A549 (cell line): Measurements from ENCODE around the gene SRRT.

Experiments used
- CHD2 ChIP-seq: fragments of 150-350 bp; IDR thresholded peaks from 2 replicates; pipeline ENCODE4 v1.6.1; 2014; ENCODE audit warnings: low read length; ENCODE audit not compliant: partially characterized antibody
- EP300 ChIP-seq, 2 experiments: fragments of >200 bp; sonication (Bioruptor Twin); formaldehyde crosslinking; IDR thresholded peaks; 2 replicates in 1 of 2; 3 replicates in 1 of 2; pipeline ENCODE4 v1.6.1; 2016 to 2017
- FOXS1 ChIP-seq: fragments of 250-450 bp; sonication (Bioruptor Pico); IDR thresholded peaks from 2 replicates; pipeline ENCODE4 v1.5.0; 2020; ENCODE audit warnings: mild to moderate bottlenecking, moderate library complexity
- KDM5A ChIP-seq: fragments of 200-600 bp; sonication (generic); IDR thresholded peaks from 2 replicates; pipeline ENCODE4 v1.6.1; 2016; ENCODE audit warnings: antibody characterized with exemption, mild to moderate bottlenecking
- TF ChIP-seq, protein P1 (sequence below): fragments of 200-600 bp; sonication (generic); IDR thresholded peaks from 2 replicates; pipeline ENCODE4 v1.6.1; 2016; ENCODE audit warnings: antibody characterized with exemption, mild to moderate bottlenecking, moderate library complexity
- TF ChIP-seq, protein P2 (sequence below): fragments of >200 bp; sonication (Bioruptor Twin); formaldehyde crosslinking; IDR thresholded peaks from 3 replicates; pipeline ENCODE4 v1.5.1; 2016

DNA sequence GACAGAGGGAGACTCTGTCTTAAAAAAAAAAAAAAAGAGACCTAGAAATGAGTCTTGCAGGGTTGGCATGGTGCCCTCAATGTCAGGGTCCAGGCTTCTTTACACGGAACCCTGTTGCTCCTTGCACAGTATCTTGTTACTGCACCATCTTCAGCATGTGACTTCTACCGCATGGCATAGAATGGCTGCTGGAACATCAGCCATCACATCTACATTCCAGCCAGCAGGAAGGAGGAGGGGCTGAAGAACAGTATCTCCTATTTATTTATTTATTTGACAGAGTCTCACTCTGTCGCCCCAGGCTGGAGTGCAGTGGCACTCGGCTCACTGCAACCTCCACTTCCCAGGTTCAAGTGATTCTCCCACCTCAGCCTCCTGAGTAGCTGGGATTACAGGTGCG is 24.5 kb downstream of the SRRT start:
- TF ChIP-seq, protein P1, sequence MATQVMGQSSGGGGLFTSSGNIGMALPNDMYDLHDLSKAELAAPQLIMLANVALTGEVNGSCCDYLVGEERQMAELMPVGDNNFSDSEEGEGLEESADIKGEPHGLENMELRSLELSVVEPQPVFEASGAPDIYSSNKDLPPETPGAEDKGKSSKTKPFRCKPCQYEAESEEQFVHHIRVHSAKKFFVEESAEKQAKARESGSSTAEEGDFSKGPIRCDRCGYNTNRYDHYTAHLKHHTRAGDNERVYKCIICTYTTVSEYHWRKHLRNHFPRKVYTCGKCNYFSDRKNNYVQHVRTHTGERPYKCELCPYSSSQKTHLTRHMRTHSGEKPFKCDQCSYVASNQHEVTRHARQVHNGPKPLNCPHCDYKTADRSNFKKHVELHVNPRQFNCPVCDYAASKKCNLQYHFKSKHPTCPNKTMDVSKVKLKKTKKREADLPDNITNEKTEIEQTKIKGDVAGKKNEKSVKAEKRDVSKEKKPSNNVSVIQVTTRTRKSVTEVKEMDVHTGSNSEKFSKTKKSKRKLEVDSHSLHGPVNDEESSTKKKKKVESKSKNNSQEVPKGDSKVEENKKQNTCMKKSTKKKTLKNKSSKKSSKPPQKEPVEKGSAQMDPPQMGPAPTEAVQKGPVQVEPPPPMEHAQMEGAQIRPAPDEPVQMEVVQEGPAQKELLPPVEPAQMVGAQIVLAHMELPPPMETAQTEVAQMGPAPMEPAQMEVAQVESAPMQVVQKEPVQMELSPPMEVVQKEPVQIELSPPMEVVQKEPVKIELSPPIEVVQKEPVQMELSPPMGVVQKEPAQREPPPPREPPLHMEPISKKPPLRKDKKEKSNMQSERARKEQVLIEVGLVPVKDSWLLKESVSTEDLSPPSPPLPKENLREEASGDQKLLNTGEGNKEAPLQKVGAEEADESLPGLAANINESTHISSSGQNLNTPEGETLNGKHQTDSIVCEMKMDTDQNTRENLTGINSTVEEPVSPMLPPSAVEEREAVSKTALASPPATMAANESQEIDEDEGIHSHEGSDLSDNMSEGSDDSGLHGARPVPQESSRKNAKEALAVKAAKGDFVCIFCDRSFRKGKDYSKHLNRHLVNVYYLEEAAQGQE: no peak
- TF ChIP-seq CHD2 (no peak), KDM5A (no peak), EP300 (IDR thresholded peaks at IDR 0.05) (no peak), FOXS1 (CRISPR knock-in tag) (no peak)
- TF ChIP-seq, protein P2, sequence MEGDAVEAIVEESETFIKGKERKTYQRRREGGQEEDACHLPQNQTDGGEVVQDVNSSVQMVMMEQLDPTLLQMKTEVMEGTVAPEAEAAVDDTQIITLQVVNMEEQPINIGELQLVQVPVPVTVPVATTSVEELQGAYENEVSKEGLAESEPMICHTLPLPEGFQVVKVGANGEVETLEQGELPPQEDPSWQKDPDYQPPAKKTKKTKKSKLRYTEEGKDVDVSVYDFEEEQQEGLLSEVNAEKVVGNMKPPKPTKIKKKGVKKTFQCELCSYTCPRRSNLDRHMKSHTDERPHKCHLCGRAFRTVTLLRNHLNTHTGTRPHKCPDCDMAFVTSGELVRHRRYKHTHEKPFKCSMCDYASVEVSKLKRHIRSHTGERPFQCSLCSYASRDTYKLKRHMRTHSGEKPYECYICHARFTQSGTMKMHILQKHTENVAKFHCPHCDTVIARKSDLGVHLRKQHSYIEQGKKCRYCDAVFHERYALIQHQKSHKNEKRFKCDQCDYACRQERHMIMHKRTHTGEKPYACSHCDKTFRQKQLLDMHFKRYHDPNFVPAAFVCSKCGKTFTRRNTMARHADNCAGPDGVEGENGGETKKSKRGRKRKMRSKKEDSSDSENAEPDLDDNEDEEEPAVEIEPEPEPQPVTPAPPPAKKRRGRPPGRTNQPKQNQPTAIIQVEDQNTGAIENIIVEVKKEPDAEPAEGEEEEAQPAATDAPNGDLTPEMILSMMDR: no peak
